GM12878 (cell line): ENCODE data around the gene KRTAP19-2.

Source experiments
- BACH1 ChIP-seq: fragments of 450-650 bp; IDR thresholded peaks from 2 replicates; pipeline ENCODE4 v1.6.1; 2017; ENCODE audit warnings: mild to moderate bottlenecking, borderline replicate concordance
- CREM ChIP-seq: IDR thresholded peaks from 2 replicates; pipeline ENCODE4 v1.6.1; 2014; ENCODE audit warnings: antibody characterized with exemption, low read depth
- ESRRA ChIP-seq: IDR thresholded peaks from 2 replicates; pipeline ENCODE4 v1.6.1; 2012; ENCODE audit warnings: mild to moderate bottlenecking, low read length, improper control_type of control experiment
- GABPA ChIP-seq: IDR thresholded peaks from 2 replicates; pipeline ENCODE4 v1.6.1; 2014; ENCODE audit warnings: antibody characterized with exemption, low read depth, mild to moderate bottlenecking, inconsistent platforms
- JUNB ChIP-seq: IDR thresholded peaks from 2 replicates; pipeline ENCODE4 v1.6.1; 2016; ENCODE audit warnings: antibody characterized with exemption, mild to moderate bottlenecking
- POLR2AphosphoS2 ChIP-seq: IDR thresholded peaks from 2 replicates; pipeline ENCODE4 v1.6.1; 2011; ENCODE audit warnings: low read depth, mild to moderate bottlenecking, low read length, improper control_type of control experiment, moderate library complexity
- POLR2AphosphoS5 ChIP-seq: IDR thresholded peaks from 2 replicates; pipeline ENCODE4 v1.6.1; 2011; ENCODE audit warnings: mild to moderate bottlenecking, low read length, inconsistent platforms
- SP1 ChIP-seq: IDR thresholded peaks from one replicate; pipeline ENCODE4 v1.6.1; 2011; ENCODE audit warnings: low read depth, low read length
- YY1 ChIP-seq: IDR thresholded peaks from 2 replicates; pipeline ENCODE4 v1.6.1; 2011; ENCODE audit warnings: low read depth, mild to moderate bottlenecking, low read length
- TF ChIP-seq, protein P1 (sequence below), 3 experiments: IDR thresholded peaks in 2 of 3; conservative IDR thresholded peaks in 1 of 3; 2 replicates each; pipeline ENCODE4 v1.5.1; 2011; ENCODE audit warnings: low read depth in 3 of 3, low read length in 3 of 3, mild to moderate bottlenecking in 3 of 3, control low read depth in 2 of 3, moderate library complexity in 2 of 3, inconsistent platforms in 1 of 3, mixed read lengths in 1 of 3; ENCODE audit not compliant: control insufficient read depth in 2 of 3, insufficient read depth in 1 of 3; ENCODE audit errors: extremely low read depth in 1 of 3
- TF ChIP-seq, protein P2 (sequence below): IDR thresholded peaks from 2 replicates; pipeline ENCODE4 v1.6.1; 2012; ENCODE audit warnings: low read depth, low read length, improper control_type of control experiment
- TF ChIP-seq, protein P3 (sequence below): IDR thresholded peaks from 2 replicates; pipeline ENCODE4 v1.6.1; 2011; ENCODE audit warnings: borderline replicate concordance, low read depth, mild to moderate bottlenecking, moderate library complexity, mixed read lengths, low read length; ENCODE audit not compliant: insufficient read depth; ENCODE audit errors: extremely low read length
- TF ChIP-seq, protein P4 (sequence below): IDR thresholded peaks from 2 replicates; pipeline ENCODE4 v1.6.1; 2012; ENCODE audit warnings: mild to moderate bottlenecking, low read depth, low read length
- TF ChIP-seq, protein P5 (sequence below): IDR thresholded peaks from 2 replicates; pipeline ENCODE4 v1.6.1; 2011; ENCODE audit warnings: mild to moderate bottlenecking, low read depth, low read length, moderate library complexity; ENCODE audit not compliant: insufficient replicate concordance

DNA sequence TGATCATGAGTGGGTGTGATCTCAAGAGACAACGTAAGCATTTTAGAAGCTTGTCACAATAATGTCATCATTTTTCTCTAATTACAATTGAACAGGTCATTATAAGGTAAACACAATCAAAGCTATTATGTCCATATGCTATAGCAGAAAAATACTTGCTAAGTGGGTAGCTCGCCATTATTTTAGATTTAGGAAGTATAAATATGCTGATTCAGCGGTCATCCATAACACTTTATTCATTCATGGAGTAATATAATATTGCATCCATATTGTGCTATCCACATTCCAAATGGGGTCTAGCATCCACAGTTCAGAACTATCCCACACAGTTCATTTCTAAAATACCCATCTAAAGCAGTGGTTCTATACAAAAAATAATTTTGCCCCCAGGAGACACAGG, 38.7 kb downstream of the KRTAP19-2 start:
- TF ChIP-seq, protein P1, sequence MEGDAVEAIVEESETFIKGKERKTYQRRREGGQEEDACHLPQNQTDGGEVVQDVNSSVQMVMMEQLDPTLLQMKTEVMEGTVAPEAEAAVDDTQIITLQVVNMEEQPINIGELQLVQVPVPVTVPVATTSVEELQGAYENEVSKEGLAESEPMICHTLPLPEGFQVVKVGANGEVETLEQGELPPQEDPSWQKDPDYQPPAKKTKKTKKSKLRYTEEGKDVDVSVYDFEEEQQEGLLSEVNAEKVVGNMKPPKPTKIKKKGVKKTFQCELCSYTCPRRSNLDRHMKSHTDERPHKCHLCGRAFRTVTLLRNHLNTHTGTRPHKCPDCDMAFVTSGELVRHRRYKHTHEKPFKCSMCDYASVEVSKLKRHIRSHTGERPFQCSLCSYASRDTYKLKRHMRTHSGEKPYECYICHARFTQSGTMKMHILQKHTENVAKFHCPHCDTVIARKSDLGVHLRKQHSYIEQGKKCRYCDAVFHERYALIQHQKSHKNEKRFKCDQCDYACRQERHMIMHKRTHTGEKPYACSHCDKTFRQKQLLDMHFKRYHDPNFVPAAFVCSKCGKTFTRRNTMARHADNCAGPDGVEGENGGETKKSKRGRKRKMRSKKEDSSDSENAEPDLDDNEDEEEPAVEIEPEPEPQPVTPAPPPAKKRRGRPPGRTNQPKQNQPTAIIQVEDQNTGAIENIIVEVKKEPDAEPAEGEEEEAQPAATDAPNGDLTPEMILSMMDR (IDR thresholded peaks at IDR 0.05 in 2 of 3, conservative IDR thresholded peaks at IDR 0.05 in 1 of 3; ENCODE audit: control insufficient read depth in 2 of 3, extremely low read depth in 1 of 3, insufficient read depth in 1 of 3, low read depth in 3 of 3, low read length in 3 of 3), result no peak
- TF ChIP-seq, protein P2, sequence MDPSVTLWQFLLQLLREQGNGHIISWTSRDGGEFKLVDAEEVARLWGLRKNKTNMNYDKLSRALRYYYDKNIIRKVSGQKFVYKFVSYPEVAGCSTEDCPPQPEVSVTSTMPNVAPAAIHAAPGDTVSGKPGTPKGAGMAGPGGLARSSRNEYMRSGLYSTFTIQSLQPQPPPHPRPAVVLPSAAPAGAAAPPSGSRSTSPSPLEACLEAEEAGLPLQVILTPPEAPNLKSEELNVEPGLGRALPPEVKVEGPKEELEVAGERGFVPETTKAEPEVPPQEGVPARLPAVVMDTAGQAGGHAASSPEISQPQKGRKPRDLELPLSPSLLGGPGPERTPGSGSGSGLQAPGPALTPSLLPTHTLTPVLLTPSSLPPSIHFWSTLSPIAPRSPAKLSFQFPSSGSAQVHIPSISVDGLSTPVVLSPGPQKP, result no peak
- TF ChIP-seq GABPA (no peak), SP1 (no peak), POLR2AphosphoS2 (no peak), JUNB (no peak), ESRRA (no peak), BACH1 (no peak), CREM (no peak), POLR2AphosphoS5 (no peak), YY1 (no peak)
- TF ChIP-seq, protein P3, sequence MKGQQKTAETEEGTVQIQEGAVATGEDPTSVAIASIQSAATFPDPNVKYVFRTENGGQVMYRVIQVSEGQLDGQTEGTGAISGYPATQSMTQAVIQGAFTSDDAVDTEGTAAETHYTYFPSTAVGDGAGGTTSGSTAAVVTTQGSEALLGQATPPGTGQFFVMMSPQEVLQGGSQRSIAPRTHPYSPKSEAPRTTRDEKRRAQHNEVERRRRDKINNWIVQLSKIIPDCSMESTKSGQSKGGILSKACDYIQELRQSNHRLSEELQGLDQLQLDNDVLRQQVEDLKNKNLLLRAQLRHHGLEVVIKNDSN, result no peak
- TF ChIP-seq, protein P4, sequence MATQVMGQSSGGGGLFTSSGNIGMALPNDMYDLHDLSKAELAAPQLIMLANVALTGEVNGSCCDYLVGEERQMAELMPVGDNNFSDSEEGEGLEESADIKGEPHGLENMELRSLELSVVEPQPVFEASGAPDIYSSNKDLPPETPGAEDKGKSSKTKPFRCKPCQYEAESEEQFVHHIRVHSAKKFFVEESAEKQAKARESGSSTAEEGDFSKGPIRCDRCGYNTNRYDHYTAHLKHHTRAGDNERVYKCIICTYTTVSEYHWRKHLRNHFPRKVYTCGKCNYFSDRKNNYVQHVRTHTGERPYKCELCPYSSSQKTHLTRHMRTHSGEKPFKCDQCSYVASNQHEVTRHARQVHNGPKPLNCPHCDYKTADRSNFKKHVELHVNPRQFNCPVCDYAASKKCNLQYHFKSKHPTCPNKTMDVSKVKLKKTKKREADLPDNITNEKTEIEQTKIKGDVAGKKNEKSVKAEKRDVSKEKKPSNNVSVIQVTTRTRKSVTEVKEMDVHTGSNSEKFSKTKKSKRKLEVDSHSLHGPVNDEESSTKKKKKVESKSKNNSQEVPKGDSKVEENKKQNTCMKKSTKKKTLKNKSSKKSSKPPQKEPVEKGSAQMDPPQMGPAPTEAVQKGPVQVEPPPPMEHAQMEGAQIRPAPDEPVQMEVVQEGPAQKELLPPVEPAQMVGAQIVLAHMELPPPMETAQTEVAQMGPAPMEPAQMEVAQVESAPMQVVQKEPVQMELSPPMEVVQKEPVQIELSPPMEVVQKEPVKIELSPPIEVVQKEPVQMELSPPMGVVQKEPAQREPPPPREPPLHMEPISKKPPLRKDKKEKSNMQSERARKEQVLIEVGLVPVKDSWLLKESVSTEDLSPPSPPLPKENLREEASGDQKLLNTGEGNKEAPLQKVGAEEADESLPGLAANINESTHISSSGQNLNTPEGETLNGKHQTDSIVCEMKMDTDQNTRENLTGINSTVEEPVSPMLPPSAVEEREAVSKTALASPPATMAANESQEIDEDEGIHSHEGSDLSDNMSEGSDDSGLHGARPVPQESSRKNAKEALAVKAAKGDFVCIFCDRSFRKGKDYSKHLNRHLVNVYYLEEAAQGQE, result no peak
- TF ChIP-seq, protein P5, sequence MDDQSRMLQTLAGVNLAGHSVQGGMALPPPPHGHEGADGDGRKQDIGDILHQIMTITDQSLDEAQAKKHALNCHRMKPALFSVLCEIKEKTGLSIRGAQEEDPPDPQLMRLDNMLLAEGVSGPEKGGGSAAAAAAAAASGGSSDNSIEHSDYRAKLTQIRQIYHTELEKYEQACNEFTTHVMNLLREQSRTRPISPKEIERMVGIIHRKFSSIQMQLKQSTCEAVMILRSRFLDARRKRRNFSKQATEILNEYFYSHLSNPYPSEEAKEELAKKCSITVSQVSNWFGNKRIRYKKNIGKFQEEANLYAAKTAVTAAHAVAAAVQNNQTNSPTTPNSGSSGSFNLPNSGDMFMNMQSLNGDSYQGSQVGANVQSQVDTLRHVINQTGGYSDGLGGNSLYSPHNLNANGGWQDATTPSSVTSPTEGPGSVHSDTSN, result no peak
